Activated B cell treated with CpG ODN at 0.5 μM for 24 hours (primary cell): ENCODE data around the gene GNG12. TPM values are rescaled to one million over a fixed set of nuclear protein-coding genes. Genes with fewer than 3 reads are reported as not detected.
"Not testable (repeated sequence)": the region's sequence is repeated elsewhere in the genome, so short reads cannot be mapped to it uniquely, and the experiment has no call there.

ENCODE experiments used
- ATAC-seq: fragments of 200-7000 bp; cut with Tn5 transposase; one replicate; pipeline ENCODE4 v1.10.0; 2021; ENCODE audit warnings: low read depth, mild to moderate bottlenecking, moderate library complexity
- CTCF ChIA-PET: fragments of 350-600 bp; sonication (Branson Sonifier 250); formaldehyde crosslinking; loops from one replicate; lab custom pipeline; 2021; ENCODE audit warnings: antibody characterized with exemption; lab: Charles Lee
- POLR2A ChIA-PET: fragments of 350-600 bp; sonication (Branson Sonifier 250); formaldehyde crosslinking; loops from one replicate; lab custom pipeline; 2021; ENCODE audit warnings: antibody characterized with exemption; lab: Charles Lee
- DNase-seq: peaks from one replicate; pipeline ENCODE4 v3.0.0; 2022
- H3K27ac Mint-ChIP-seq: one replicate; pipeline ENCODE4 v1.8.0; 2020; ENCODE audit warnings: mixed read lengths
- H3K27me3 Mint-ChIP-seq: one replicate; pipeline ENCODE4 v1.8.0; 2021; ENCODE audit warnings: mixed read lengths
- H3K36me3 Mint-ChIP-seq: one replicate; pipeline ENCODE4 v1.8.0; 2021; ENCODE audit warnings: low read depth, mixed read lengths
- H3K4me1 Mint-ChIP-seq: one replicate; pipeline ENCODE4 v1.8.0; 2021; ENCODE audit warnings: mixed read lengths
- H3K4me3 Mint-ChIP-seq: one replicate; pipeline ENCODE4 v1.8.0; 2020; ENCODE audit warnings: mild to moderate bottlenecking, mixed read lengths
- H3K9me3 Mint-ChIP-seq: one replicate; pipeline ENCODE4 v1.8.0; 2020; ENCODE audit warnings: mixed read lengths
- CTCF ChIP-seq: fragments of 200-600 bp; IDR thresholded peaks from one replicate; pipeline ENCODE4 v1.8.0; 2022; ENCODE audit warnings: antibody characterized with exemption, mild to moderate bottlenecking
- intact Hi-C: fragments of 100-400 bp; cut with micrococcal nuclease; formaldehyde crosslinking; loops from one replicate; pipeline ENCODE4 v1.15.1; 2024
- total RNA-seq: library from RNA; stranded (reverse); gene quantifications from 2 replicates; pipeline ENCODE4 v1.2.3, GENCODE V29; 2022

GNG12 gene
- total RNA-seq, 1 donor from 2014 or later = not detected

GRCh38 chr1:67734323-67734690 is 99.0 kb downstream of the GNG12 start:
- TF ChIP-seq CTCF = no peak
- Mint-ChIP-seq H3K36me3 (no peaks in the 10 kb centered on the region), H3K27ac (peak overlapping the region; percentile 38), H3K4me1 (peaks cover 44% of the 10 kb centered on the region), H3K27me3 (no peaks in the 10 kb centered on the region), H3K9me3 (no peaks in the 10 kb centered on the region), H3K4me3 (no peak overlapping the region)
- DNase-seq = no peak
- ChIA-PET POLR2A (no interaction called here), CTCF (interaction anchor here (0.9 kb wide), 1 partner anchor 24 kb away, joined by 3 read pairs; no protein-coding TSS in a partner anchor)
- intact Hi-C loops = no loop called here
- ATAC-seq = no peak

GRCh38 chr1:67733681-67734322 is 99.5 kb downstream of the GNG12 start:
- ChIA-PET CTCF (interaction anchor here (0.9 kb wide), 1 partner anchor 24 kb away, joined by 3 read pairs; no protein-coding TSS in a partner anchor), POLR2A (no interaction called here)
- H3K4me1 Mint-ChIP-seq = peaks cover 44% of the 10 kb centered on the region
- no peaks in the 10 kb centered on the region for H3K9me3 Mint-ChIP-seq
- DNase-seq (no peak), ATAC-seq (no peak)
- TF ChIP-seq CTCF = no peak
- no peak overlapping the region for H3K4me3 Mint-ChIP-seq
- H3K36me3 Mint-ChIP-seq = no peaks in the 10 kb centered on the region
- H3K27ac Mint-ChIP-seq = peak overlapping the region; percentile 42
- H3K27me3 Mint-ChIP-seq = no peaks in the 10 kb centered on the region
- intact Hi-C loops = no loop called here

GRCh38 chr1:67732750-67733151 is 100.5 kb downstream of the GNG12 start:
- intact Hi-C loops = no loop called here
- TF ChIP-seq CTCF = no peak
- H3K27ac Mint-ChIP-seq = no peak overlapping the region
- no peak overlapping the region for H3K4me3 Mint-ChIP-seq
- H3K27me3 Mint-ChIP-seq = no peaks in the 10 kb centered on the region
- DNase-seq = no peak
- H3K4me1 Mint-ChIP-seq = peaks cover 44% of the 10 kb centered on the region
- H3K36me3 Mint-ChIP-seq = no peaks in the 10 kb centered on the region
- ChIA-PET POLR2A (no interaction called here), CTCF (no interaction called here)
- ATAC-seq = no peak
- no peaks in the 10 kb centered on the region for H3K9me3 Mint-ChIP-seq

GRCh38 chr1:67731322-67731721 is 101.9 kb downstream of the GNG12 start:
- no peak for DNase-seq
- no peaks in the 10 kb centered on the region for H3K27me3 Mint-ChIP-seq
- ChIA-PET POLR2A (no interaction called here), CTCF (no interaction called here)
- no peaks in the 10 kb centered on the region for H3K36me3 Mint-ChIP-seq
- peaks cover 36% of the 10 kb centered on the region for H3K4me1 Mint-ChIP-seq
- H3K9me3 Mint-ChIP-seq = no peaks in the 10 kb centered on the region
- H3K27ac Mint-ChIP-seq = no peak overlapping the region
- no peak overlapping the region for H3K4me3 Mint-ChIP-seq
- intact Hi-C loops = no loop called here
- ATAC-seq = no peak
- TF ChIP-seq CTCF = no peak

GRCh38 chr1:67730312-67730711 is 103.0 kb downstream of the GNG12 start:
- CTCF ChIA-PET, POLR2A ChIA-PET, H3K36me3 Mint-ChIP-seq, ATAC-seq, DNase-seq, H3K9me3 Mint-ChIP-seq, H3K27me3 Mint-ChIP-seq, H3K4me3 Mint-ChIP-seq, intact Hi-C loops, H3K27ac Mint-ChIP-seq: not testable (repeated sequence)
- H3K4me1 Mint-ChIP-seq = peaks cover 26% of the 10 kb centered on the region

- ChIA-PET POLR2A (no interaction called here), CTCF (no interaction called here)
- no peak for ATAC-seq
- H3K9me3 Mint-ChIP-seq = no peaks in the 10 kb centered on the region
- peaks cover 22% of the 10 kb centered on the region for H3K4me1 Mint-ChIP-seq
- no peak overlapping the region for H3K27ac Mint-ChIP-seq
- H3K36me3 Mint-ChIP-seq = no peaks in the 10 kb centered on the region
- no peak overlapping the region for H3K4me3 Mint-ChIP-seq
- no peak for DNase-seq
- intact Hi-C loops = no loop called here
- no peak for TF ChIP-seq CTCF
- H3K27me3 Mint-ChIP-seq = no peaks in the 10 kb centered on the region
Measured at GRCh38 chr1:67729872-67730271, 103.4 kb downstream of the GNG12 start.
